NCI-H69 (cell line): Measurements from ENCODE around the gene JAKMIP3.

Experiments
- DNase-seq: peaks from one replicate; lab custom pipeline; 2025; lab: John Stamatoyannopoulos, UW

JAKMIP3 gene

GRCh38 chr10:132043861-132044695 is 21.7 kb upstream of the JAKMIP3 start:
- DNase-seq: peak; percentile 15

GRCh38 chr10:132044803-132045202 is 20.9 kb upstream of the JAKMIP3 start:
- DNase-seq: no peak

DNA sequence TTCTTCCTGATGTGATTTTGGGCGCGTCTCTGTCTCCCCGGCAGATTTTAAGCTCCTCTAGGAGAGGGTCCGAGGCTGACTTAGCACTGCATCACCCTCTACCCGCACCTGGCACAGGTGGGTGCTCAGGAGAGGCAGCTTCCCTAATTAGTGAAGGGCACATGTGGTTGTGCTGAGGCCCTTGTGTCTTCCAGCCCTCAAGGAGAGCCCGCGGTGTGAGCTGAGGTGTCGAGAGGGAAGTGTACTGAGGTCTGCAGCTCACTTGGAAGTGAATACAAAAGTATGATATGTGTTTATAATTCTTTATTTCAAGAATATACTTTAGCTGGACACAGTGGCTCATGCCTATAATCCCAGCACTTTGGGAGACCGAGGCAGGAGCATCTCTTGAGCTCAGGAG is 20.4 kb upstream of the JAKMIP3 start:
- no peak for DNase-seq

GRCh38 chr10:132047575-132048293 is 18.0 kb upstream of the JAKMIP3 start:
- DNase-seq: no peak

DNA sequence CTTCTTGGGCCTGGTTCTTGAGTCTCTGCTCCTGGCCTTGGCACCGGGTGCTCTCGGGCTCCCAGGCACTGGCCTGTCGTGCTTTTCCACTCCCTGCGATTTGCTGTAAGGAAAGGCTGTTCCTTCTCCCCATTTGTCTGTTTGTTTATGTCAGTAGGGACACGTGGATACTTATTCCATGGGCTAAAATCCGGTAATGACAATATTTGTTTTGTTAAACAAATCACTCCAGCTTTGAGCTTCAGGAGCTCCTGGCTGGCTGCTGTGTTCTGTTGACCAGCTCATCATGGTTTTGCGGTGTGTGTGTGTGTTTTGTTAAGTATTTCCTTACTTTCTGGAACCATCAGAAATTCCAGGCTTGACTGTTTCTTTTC is 17.5 kb upstream of the JAKMIP3 start:
- DNase-seq: peak; percentile 26

GRCh38 chr10:132050191-132050590 is 15.6 kb upstream of the JAKMIP3 start:
- DNase-seq: no peak

DNA sequence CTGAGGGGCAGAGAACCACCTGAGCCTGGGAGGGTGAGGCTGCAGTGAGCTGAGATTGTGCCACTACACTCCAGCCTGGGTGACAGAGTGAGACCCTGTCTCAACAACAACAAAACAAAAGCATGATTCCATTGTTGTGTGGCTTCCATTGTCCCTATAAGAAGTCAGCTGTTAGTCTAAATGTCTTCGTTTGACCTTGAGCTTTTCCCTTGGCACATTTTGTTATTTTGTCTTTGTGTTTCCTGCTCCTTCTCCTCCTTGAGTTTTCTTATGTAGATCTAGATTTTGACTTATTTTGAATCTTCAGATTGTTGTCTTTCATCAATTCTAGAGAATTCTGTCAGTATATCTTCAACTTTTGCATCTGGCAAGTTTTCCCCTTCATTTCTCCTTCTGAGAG is 13.6 kb upstream of the JAKMIP3 start:
- no peak for DNase-seq

GRCh38 chr10:132054564-132054963 is 11.2 kb upstream of the JAKMIP3 start:
- DNase-seq: no peak

DNA sequence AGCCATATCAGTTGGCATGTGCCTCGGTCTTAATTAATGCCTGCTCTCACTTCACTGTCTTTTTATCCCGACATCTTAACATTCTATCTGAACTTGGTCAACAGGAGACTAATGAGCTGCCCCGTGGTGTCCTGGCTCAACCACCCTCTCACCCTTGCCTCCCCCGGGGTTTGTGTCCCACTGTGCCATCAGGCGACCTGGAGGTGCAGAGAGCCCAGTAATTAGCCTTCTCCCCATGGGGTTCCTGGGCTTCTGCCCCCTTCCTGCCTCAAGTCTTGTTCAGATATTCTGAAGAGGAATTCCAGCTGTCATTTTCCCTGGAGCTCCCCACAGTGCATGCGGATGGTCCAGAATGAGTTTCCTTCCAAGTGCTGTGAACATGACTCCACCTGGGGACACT is 10.1 kb upstream of the JAKMIP3 start:
- DNase-seq: no peak

DNA sequence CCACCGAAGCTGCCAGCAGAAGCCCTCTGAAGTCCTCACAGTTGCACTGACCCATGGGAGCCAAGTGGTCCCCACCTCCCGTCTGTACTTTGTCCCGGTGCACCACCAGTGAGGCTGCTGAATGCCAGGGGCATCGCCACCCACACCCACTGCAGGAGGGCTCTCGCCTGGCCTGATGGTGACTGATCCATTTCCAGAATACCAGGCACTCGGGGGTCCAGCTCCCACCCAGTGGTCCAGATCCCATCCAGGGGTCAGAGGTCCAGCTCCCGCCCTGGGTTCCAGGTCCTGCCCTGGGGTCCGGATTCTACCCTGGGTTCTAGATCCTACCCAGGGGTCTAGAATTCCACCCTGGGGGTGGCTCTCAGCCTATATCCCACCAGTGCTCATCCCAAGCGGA is 9.1 kb upstream of the JAKMIP3 start:
- no peak for DNase-seq

GRCh38 chr10:132057191-132057681 is 8.5 kb upstream of the JAKMIP3 start:
- no peak for DNase-seq

- no peak for DNase-seq
Measured at GRCh38 chr10:132058111-132058745, 7.5 kb upstream of the JAKMIP3 start.

DNA sequence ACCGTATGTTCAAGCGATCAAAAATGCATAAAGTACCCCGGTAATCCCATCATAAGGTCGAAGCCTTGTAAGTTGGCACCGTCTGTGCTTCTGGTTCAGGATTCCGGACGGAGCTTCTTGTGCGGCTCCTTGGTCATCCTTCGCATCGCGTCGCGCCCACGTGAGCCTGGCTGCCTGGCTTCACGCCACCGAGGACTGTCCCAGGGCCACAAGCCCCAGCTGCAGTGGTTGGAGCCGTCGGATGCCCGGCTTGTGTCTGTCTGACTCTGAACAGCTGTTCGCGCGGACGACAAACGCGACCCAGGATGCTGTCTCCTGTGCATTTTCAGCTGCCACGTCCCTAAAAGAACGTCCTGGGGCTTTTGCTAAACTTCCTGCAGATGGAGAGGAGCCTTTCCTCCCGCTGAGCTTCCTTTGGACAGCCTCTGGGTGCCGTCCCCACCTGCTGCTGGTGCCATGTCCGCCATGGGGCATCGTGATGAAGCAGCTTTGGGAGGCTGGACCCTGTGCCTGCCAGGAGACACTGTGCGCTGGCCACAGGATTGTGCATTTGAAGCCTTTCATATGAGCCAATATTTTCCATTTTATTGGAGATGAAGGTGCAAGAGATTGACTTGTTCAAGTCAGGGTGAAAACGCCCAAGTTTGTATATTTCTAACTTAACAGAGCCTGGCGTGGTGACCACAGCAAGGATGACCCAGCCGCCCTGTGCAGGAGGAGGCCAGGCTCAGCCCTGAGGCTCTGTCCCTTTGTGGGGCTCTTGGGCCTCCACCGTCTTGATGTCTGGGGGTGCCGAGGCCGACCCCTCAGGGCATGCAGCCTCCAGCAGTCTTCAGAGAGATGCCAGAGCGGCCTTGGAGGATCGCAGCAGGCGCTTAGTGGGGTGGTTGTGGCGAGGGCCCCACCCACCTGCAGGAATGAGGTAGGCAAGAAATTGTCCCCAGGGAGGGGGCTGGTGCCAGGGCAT is 6.7 kb upstream of the JAKMIP3 start:
- no peak for DNase-seq

DNA sequence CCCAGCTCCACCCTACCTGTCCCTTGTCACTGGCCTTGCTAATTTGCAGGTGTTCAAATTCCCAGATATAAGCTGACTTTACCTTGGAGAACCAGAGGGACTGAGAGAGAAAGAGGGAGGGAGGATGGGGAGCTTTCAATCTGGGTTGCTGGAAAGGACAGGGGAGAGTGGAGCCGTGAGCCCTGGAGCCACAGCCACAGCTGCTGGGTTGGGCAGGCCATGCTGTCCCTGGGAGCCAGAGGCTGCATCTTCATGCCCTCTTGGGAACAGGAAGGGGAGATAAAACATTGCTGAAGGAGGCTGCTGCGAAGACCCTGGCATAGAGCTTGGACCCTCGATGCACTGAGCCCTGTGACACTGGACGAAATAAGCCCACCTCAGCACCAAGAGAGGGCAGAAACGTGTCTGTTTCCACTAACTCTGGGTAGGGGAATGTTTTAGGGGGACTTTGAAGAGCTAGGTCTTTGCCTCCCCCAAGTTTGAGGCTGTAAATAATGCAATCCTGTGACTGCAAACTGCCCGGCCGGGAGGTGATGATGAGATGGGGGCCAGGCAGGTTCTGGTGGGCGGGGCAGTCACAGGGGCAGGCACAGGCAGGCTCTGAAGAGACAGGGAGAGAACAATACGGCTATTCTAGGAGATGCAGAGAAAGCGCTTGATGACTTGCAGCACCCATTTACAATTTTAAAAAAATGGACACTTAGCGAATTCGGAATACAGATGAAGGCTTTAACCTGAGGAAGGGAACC is 5.8 kb upstream of the JAKMIP3 start:
- DNase-seq: no peak

GRCh38 chr10:132061030-132061429 is 4.7 kb upstream of the JAKMIP3 start:
- no peak for DNase-seq

- DNase-seq: no peak
Measured at GRCh38 chr10:132061465-132061864, 4.3 kb upstream of the JAKMIP3 start.

DNA sequence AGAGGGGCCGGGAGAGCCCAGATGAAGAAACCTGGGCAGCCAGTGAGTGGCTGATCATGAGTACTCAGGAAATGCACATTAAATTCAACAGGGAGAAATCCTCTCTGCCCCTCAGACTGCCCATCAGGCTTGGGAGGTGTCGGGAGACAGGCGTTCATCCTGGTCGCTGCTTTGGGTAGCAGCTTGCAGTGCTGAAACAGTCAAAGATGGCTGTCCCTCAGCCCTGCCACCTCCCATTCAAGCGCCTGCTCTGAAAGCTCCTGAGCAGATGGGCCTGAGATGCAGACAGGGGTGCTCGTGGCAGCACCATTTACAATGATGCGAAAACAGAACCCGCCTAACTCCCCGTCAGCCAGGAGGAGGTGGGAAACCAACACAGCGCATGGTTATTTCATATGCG is 3.6 kb upstream of the JAKMIP3 start:
- DNase-seq: no peak

DNA sequence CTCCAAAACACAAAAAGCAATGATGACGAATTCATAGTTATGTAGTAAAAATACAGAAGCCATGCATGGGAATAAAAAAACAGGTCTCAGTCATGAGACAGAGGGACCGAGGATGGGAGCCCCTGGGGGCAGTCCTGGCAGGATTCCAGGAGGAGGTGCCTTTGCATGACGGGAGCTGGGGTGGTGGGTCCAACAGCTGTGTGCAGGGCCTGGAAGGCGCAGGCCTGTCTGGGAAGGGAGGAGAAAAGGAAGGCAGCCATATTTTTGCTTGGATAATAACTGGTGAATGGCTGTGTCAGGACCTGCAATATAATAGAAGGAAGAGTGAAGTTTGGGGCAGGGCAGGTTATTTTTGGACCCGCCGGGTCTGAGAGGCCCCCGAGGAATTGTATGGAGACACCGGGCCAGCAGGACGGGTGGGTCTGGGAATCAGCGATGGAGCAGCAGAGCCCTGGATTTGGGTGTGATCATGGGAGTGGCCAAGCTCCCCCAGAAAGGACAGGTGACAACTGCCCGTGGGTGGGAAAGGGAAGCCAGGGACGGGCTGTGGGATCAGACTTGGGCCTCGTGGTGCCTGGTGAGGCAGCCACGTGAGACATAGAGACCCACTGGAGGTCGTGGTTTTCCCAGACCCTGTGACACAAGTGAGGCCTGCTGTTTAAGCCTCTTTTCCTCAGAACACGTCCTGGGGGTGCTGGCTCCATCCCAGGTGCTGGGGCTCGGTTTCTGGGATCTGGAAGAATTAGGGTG is 2.9 kb upstream of the JAKMIP3 start:
- DNase-seq: peak; percentile 2

DNA sequence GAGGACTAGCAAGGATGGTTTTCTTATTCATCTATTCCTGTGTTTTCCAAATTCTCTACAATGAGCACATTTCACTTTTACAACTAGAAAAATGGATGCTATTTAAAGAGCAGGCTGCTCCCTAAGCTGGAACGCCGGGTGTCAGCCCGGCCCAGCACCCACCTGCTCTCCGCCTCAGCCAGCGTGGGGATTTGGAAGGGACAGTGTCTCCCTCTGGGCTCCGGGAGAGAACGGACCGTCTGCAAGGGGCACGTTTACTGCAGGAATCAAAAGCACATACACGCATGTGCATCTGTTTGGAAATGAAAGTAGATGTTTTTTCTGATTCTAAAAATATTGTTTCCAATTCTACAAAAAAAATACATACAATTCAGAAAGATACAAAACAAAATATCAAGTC is 2.3 kb upstream of the JAKMIP3 start:
- DNase-seq: no peak

- DNase-seq: no peak
Measured at GRCh38 chr10:132064082-132064755, 1.5 kb upstream of the JAKMIP3 start.
